GM12878 (cell line): Measurements from ENCODE around the gene VSTM2L.

Experiments
- MXI1 ChIP-seq: fragments of 150-350 bp; IDR thresholded peaks from 2 replicates; pipeline ENCODE4 v1.6.1; 2011; ENCODE audit warnings: low read depth, mild to moderate bottlenecking, inconsistent platforms, low read length, improper control_type of control experiment
- POLR2A ChIP-seq: IDR thresholded peaks from 2 replicates; pipeline ENCODE4 v1.6.1; 2011; ENCODE audit warnings: low read depth, mild to moderate bottlenecking, low read length
- SMC3 ChIP-seq: IDR thresholded peaks from 2 replicates; pipeline ENCODE4 v1.6.1; 2011; ENCODE audit warnings: low read length, improper control_type of control experiment, borderline replicate concordance
- STAT1 ChIP-seq: fragments of 450-650 bp; conservative IDR thresholded peaks from 2 replicates; pipeline ENCODE4 v1.6.1; 2014; ENCODE audit warnings: antibody characterized with exemption, mild to moderate bottlenecking
- TAF1 ChIP-seq: IDR thresholded peaks from 2 replicates; pipeline ENCODE4 v1.6.1; 2011; ENCODE audit warnings: mild to moderate bottlenecking, low read depth, low read length, borderline replicate concordance
- TF ChIP-seq, protein P1 (sequence below), 3 experiments: IDR thresholded peaks in 2 of 3; conservative IDR thresholded peaks in 1 of 3; 2 replicates each; pipeline ENCODE4 v1.5.1; 2011; ENCODE audit warnings: low read depth in 3 of 3, low read length in 3 of 3, mild to moderate bottlenecking in 3 of 3, control low read depth in 2 of 3, moderate library complexity in 2 of 3, inconsistent platforms in 1 of 3, mixed read lengths in 1 of 3; ENCODE audit not compliant: control insufficient read depth in 2 of 3, insufficient read depth in 1 of 3; ENCODE audit errors: extremely low read depth in 1 of 3
- TF ChIP-seq, protein P2 (sequence below): IDR thresholded peaks from 2 replicates; pipeline ENCODE4 v1.6.1; 2011; ENCODE audit warnings: low read depth, low read length, improper control_type of control experiment, borderline replicate concordance

DNA sequence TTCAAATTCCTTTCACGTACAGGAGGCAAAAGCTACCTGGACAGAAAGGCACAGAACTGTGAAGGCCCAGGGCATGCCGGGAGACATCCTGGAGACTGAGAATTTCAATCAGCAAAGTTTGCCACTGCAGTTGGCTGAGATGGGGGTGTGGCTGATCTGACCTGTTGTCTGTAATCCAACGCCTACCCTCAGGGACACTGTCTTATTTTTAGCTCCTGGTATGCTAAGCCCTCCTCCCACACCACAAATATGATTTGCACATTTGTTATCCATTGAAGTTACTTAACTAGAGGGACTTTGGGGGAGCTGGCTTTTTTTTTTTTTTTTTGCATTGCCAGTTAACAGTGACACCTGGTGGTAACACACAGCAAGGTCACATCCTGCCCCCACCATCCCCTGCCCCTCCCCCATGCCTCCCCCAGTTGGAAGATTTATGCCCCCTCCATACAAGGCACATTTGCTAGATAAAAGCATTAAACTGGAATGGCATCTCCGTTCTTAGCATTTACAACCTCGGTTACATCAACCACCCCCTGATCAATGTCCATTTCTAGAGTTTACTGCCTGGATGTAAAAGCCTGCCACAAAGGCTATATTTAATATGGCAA, 90.0 kb downstream of the VSTM2L start:
- TF ChIP-seq SMC3, result peak; percentile 76
- no peak for TF ChIP-seq TAF1
- no peak for TF ChIP-seq POLR2A
- TF ChIP-seq STAT1, result no peak
- TF ChIP-seq, protein P1, sequence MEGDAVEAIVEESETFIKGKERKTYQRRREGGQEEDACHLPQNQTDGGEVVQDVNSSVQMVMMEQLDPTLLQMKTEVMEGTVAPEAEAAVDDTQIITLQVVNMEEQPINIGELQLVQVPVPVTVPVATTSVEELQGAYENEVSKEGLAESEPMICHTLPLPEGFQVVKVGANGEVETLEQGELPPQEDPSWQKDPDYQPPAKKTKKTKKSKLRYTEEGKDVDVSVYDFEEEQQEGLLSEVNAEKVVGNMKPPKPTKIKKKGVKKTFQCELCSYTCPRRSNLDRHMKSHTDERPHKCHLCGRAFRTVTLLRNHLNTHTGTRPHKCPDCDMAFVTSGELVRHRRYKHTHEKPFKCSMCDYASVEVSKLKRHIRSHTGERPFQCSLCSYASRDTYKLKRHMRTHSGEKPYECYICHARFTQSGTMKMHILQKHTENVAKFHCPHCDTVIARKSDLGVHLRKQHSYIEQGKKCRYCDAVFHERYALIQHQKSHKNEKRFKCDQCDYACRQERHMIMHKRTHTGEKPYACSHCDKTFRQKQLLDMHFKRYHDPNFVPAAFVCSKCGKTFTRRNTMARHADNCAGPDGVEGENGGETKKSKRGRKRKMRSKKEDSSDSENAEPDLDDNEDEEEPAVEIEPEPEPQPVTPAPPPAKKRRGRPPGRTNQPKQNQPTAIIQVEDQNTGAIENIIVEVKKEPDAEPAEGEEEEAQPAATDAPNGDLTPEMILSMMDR (IDR thresholded peaks at IDR 0.05 in 2 of 3, conservative IDR thresholded peaks at IDR 0.05 in 1 of 3; ENCODE audit: control insufficient read depth in 2 of 3, extremely low read depth in 1 of 3, insufficient read depth in 1 of 3, low read depth in 3 of 3, low read length in 3 of 3), result peak; percentile 32 to 56 (median 51); a peak in 3 of 6 replicates
- TF ChIP-seq, protein P2, sequence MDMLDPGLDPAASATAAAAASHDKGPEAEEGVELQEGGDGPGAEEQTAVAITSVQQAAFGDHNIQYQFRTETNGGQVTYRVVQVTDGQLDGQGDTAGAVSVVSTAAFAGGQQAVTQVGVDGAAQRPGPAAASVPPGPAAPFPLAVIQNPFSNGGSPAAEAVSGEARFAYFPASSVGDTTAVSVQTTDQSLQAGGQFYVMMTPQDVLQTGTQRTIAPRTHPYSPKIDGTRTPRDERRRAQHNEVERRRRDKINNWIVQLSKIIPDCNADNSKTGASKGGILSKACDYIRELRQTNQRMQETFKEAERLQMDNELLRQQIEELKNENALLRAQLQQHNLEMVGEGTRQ, result no peak
- no peak for TF ChIP-seq MXI1
